DND-41 (cell line): ENCODE data around the gene FAAH.
"Not testable (repeated sequence)": the region's sequence is repeated elsewhere in the genome, so short reads cannot be mapped to it uniquely, and the experiment has no call there.

Experiments
- ATAC-seq: fragments of 200-7000 bp; cut with Tn5 transposase; 3 replicates; pipeline ENCODE4 v1.9.1; 2021; ENCODE audit warnings: low read depth; ENCODE audit not compliant: insufficient read depth
- DNase-seq: peaks from one replicate; pipeline ENCODE4 v3.0.0-alpha.2; 2020
- H2AFZ ChIP-seq: 2 replicates; pipeline ENCODE4 v1.6.0; 2012; ENCODE audit warnings: low read depth, low read length
- H3K27ac ChIP-seq: 2 replicates; pipeline ENCODE4 v1.5.1; 2012; ENCODE audit warnings: low read length, inconsistent platforms
- H3K27me3 ChIP-seq: fragments of 200-600 bp; sonication (generic); 2 replicates; pipeline ENCODE4 v1.6.0; 2012; ENCODE audit warnings: low read length, mild to moderate bottlenecking, inconsistent platforms; ENCODE audit not compliant: insufficient read depth, poor library complexity
- H3K36me3 ChIP-seq: 2 replicates; pipeline ENCODE4 v1.5.1; 2012; ENCODE audit warnings: low read length, inconsistent platforms; ENCODE audit not compliant: insufficient read depth
- H3K4me1 ChIP-seq: 2 replicates; pipeline ENCODE4 v1.5.1; 2012; ENCODE audit warnings: mild to moderate bottlenecking, low read length; ENCODE audit not compliant: insufficient read depth
- H3K4me2 ChIP-seq: 2 replicates; pipeline ENCODE4 v1.6.0; 2012; ENCODE audit warnings: mild to moderate bottlenecking, moderate library complexity, low read length, inconsistent platforms; ENCODE audit not compliant: insufficient read depth
- H3K4me3 ChIP-seq, 2 experiments: fragments of 200-600 bp in 1 of 2; shearing (Covaris generic) in 1 of 2; 2 replicates each; pipeline ENCODE4 v1.5.1; 2012 to 2016; ENCODE audit warnings: inconsistent platforms in 2 of 2, low read length in 2 of 2, mild to moderate bottlenecking in 2 of 2, low read depth in 1 of 2, moderate library complexity in 1 of 2
- H3K79me2 ChIP-seq: 2 replicates; pipeline ENCODE4 v1.6.0; 2012; ENCODE audit warnings: low read length, inconsistent platforms; ENCODE audit not compliant: insufficient read depth
- H3K9ac ChIP-seq: 2 replicates; pipeline ENCODE4 v1.6.0; 2012; ENCODE audit warnings: low read depth, mild to moderate bottlenecking, inconsistent platforms, low read length, moderate library complexity
- H3K9me3 ChIP-seq: 2 replicates; pipeline ENCODE4 v1.5.1; 2012; ENCODE audit warnings: low read length, moderate library complexity, mild to moderate bottlenecking, inconsistent platforms; ENCODE audit not compliant: insufficient read depth, severe bottlenecking
- H4K20me1 ChIP-seq: 2 replicates; pipeline ENCODE4 v1.6.0; 2012; ENCODE audit warnings: low read length; ENCODE audit not compliant: insufficient read depth
- CTCF ChIP-seq: IDR thresholded peaks from 2 replicates; pipeline ENCODE4 v1.5.1; 2012; ENCODE audit warnings: borderline replicate concordance, low read length, moderate library complexity, mild to moderate bottlenecking; ENCODE audit not compliant: poor library complexity, severe bottlenecking; ENCODE audit errors: extremely low read depth
- EZH2 ChIP-seq: IDR thresholded peaks from 3 replicates; pipeline ENCODE4 v1.6.1; 2012; ENCODE audit warnings: borderline replicate concordance, low read depth, mild to moderate bottlenecking, moderate library complexity, low read length, inconsistent platforms; ENCODE audit not compliant: severe bottlenecking

Gene FAAH

GRCh38 chr1:46362158-46362557 lies 32.0 kb upstream of the FAAH start:
- DNase-seq, result no peak
- Histone ChIP-seq H3K79me2 (no peaks in the 10 kb centered on the region), H3K4me3 (no peak overlapping the region), H4K20me1 (no peaks in the 10 kb centered on the region), H2AFZ (no peak overlapping the region), H3K4me2 (no peak overlapping the region), H3K9ac (no peak overlapping the region), H3K4me1 (no peaks in the 10 kb centered on the region), H3K27me3 (no peaks in the 10 kb centered on the region), H3K36me3 (peaks cover 65% of the 10 kb centered on the region), H3K9me3 (no peaks in the 10 kb centered on the region), H3K27ac (no peak overlapping the region)
- no peak for ATAC-seq
- TF ChIP-seq EZH2 (no peak), CTCF (no peak)

GRCh38 chr1:46363121-46363520 lies 31.0 kb upstream of the FAAH start:
- Histone ChIP-seq H3K9ac (no peak overlapping the region), H3K4me1 (no peaks in the 10 kb centered on the region), H3K4me3 (no peak overlapping the region), H3K9me3 (no peaks in the 10 kb centered on the region), H3K79me2 (no peaks in the 10 kb centered on the region), H3K27me3 (no peaks in the 10 kb centered on the region), H3K27ac (no peak overlapping the region), H3K36me3 (peaks cover 67% of the 10 kb centered on the region), H3K4me2 (no peak overlapping the region), H4K20me1 (no peaks in the 10 kb centered on the region), H2AFZ (no peak overlapping the region)
- no peak for ATAC-seq
- DNase-seq, result no peak
- TF ChIP-seq EZH2 (no peak), CTCF (no peak)

GRCh38 chr1:46364612-46365011 lies 29.5 kb upstream of the FAAH start:
- no peaks in the 10 kb centered on the region for H4K20me1 ChIP-seq
- no peak overlapping the region for H3K4me2 ChIP-seq
- H3K9me3 ChIP-seq, result no peaks in the 10 kb centered on the region
- H3K27ac ChIP-seq, result no peak overlapping the region
- H3K36me3 ChIP-seq, result peaks cover 69% of the 10 kb centered on the region
- H2AFZ ChIP-seq, result no peak overlapping the region
- H3K79me2 ChIP-seq, result no peaks in the 10 kb centered on the region
- H3K4me3 ChIP-seq, result no peak overlapping the region
- TF ChIP-seq CTCF, result no peak
- TF ChIP-seq EZH2, result no peak
- no peak overlapping the region for H3K9ac ChIP-seq
- ATAC-seq, result no peak
- no peaks in the 10 kb centered on the region for H3K4me1 ChIP-seq
- no peak for DNase-seq
- no peaks in the 10 kb centered on the region for H3K27me3 ChIP-seq

GRCh38 chr1:46365796-46366195 lies 28.3 kb upstream of the FAAH start:
- not testable (repeated sequence) for H3K9ac ChIP-seq, H3K4me3 ChIP-seq, ATAC-seq, H3K4me2 ChIP-seq, H3K4me1 ChIP-seq, H2AFZ ChIP-seq, H4K20me1 ChIP-seq, H3K79me2 ChIP-seq, H3K27me3 ChIP-seq, H3K27ac ChIP-seq, H3K9me3 ChIP-seq, DNase-seq
- H3K36me3 ChIP-seq, result peaks cover 63% of the 10 kb centered on the region
